Liver (tissue), 9 donors: Measurements from ENCODE around the gene CCS. TPM values are rescaled to one million over a fixed set of nuclear protein-coding genes. Genes with fewer than 3 reads are reported as not detected.

Experiments
- DNase-seq: peaks from one replicate; pipeline ENCODE4 v3.0.0-alpha.2; 2017; ENCODE audit warnings: low spot score
- H3K27ac ChIP-seq, 2 donors: one replicate each; pipeline ENCODE4 v1.7.0; 2013; ENCODE audit warnings: inconsistent platforms in 2 of 2, low read length in 2 of 2, control low read depth in 1 of 2, low read depth in 1 of 2, mild to moderate bottlenecking in 1 of 2
- H3K27me3 ChIP-seq, 4 donors: one replicate each; pipeline versions ENCODE4 v1.6.1 to v1.7.0; 2013; ENCODE audit warnings: low read length in 3 of 4, inconsistent platforms in 1 of 4, mild to moderate bottlenecking in 1 of 4, moderate library complexity in 1 of 4; ENCODE audit not compliant: control insufficient read depth in 4 of 4, insufficient read depth in 4 of 4
- H3K36me3 ChIP-seq, 4 donors: one replicate each; pipeline versions ENCODE4 v1.6.1 to v1.7.0; 2013; ENCODE audit warnings: low read length in 3 of 4, mild to moderate bottlenecking in 3 of 4, low read depth in 1 of 4, moderate library complexity in 1 of 4; ENCODE audit not compliant: control insufficient read depth in 4 of 4, insufficient read depth in 3 of 4
- H3K4me1 ChIP-seq, 4 donors: one replicate each; pipeline versions ENCODE4 v1.6.1 to v1.7.0; 2013; ENCODE audit warnings: low read length in 3 of 4, mild to moderate bottlenecking in 3 of 4, moderate library complexity in 1 of 4; ENCODE audit not compliant: control insufficient read depth in 4 of 4, insufficient read depth in 4 of 4
- H3K4me3 ChIP-seq, 3 donors: one replicate each; pipeline versions ENCODE4 v1.6.1 to v1.7.0; 2013; ENCODE audit warnings: low read length in 3 of 3, control low read depth in 1 of 3, low read depth in 1 of 3, mild to moderate bottlenecking in 1 of 3
- H3K9ac ChIP-seq, 2 donors: one replicate each; pipeline ENCODE4 v1.7.0; 2013; ENCODE audit warnings: low read length in 2 of 2, mild to moderate bottlenecking in 2 of 2, moderate library complexity in 2 of 2, control low read depth in 1 of 2, low read depth in 1 of 2
- H3K9me3 ChIP-seq, 4 donors: one replicate each; pipeline versions ENCODE4 v1.6.1 to v1.7.0; 2013; ENCODE audit warnings: low read length in 3 of 4; ENCODE audit not compliant: control insufficient read depth in 4 of 4
- ATF3 ChIP-seq: IDR thresholded peaks from 2 replicates; pipeline ENCODE4 v1.6.1; 2016; ENCODE audit warnings: antibody characterized with exemption
- FOXA2 ChIP-seq: IDR thresholded peaks from 2 replicates; pipeline ENCODE4 v1.6.1; 2016; ENCODE audit warnings: antibody characterized with exemption
- GABPA ChIP-seq, 2 donors: IDR thresholded peaks in 1 of 2; conservative IDR thresholded peaks in 1 of 2; 2 replicates each; pipeline ENCODE4 v1.6.1; 2016; ENCODE audit warnings: antibody characterized with exemption in 2 of 2, mild to moderate bottlenecking in 1 of 2, moderate library complexity in 1 of 2
- HNF4A ChIP-seq, 2 donors: conservative IDR thresholded peaks; 2 replicates each; pipeline ENCODE4 v1.6.1; 2016; ENCODE audit warnings: antibody characterized with exemption in 2 of 2, mild to moderate bottlenecking in 2 of 2
- NR2F2 ChIP-seq: IDR thresholded peaks from 2 replicates; pipeline ENCODE4 v1.6.1; 2016; ENCODE audit warnings: antibody characterized with exemption
- SP1 ChIP-seq: IDR thresholded peaks from 2 replicates; pipeline ENCODE4 v1.6.1; 2018; ENCODE audit warnings: antibody characterized with exemption, mild to moderate bottlenecking
- TAF1 ChIP-seq: conservative IDR thresholded peaks from 2 replicates; pipeline ENCODE4 v1.6.1; 2016; ENCODE audit warnings: antibody characterized with exemption, mild to moderate bottlenecking
- WGBS: extraction: QIAGEN DNeasy Blood & Tissue Kit; methylation state at CpG from one replicate; pipeline ENCODE4 v1.1.7; 2013; 5-methylcytosine and 5-hydroxymethylcytosine counted together
- polyA plus RNA-seq, 2 donors: library from polyadenylated mRNA; stranded (reverse) in 1 of 2; unstranded in 1 of 2; fragments of 200-250 nt in 1 of 2; fragments of >200 nt in 1 of 2; fragmentation: Nextera tagmentation in 1 of 2; extraction: Ambion mirVana in 1 of 2; gene quantifications; one replicate each; pipeline versions ENCODE4 v1.2.1 to v1.2.3, GENCODE V29; 2013 to 2015
- total RNA-seq, 2 donors: library from RNA; depleted of rRNA; stranded (reverse); fragments of >200 nt; gene quantifications; one replicate each; pipeline ENCODE4 v1.2.3, GENCODE V29; 2014
- TF ChIP-seq, protein P1 (sequence below): IDR thresholded peaks from 2 replicates; pipeline ENCODE4 v1.6.1; 2016; ENCODE audit warnings: antibody characterized with exemption
- TF ChIP-seq, protein P2 (sequence below): fragments of 150-350 bp; IDR thresholded peaks from 2 replicates; pipeline ENCODE4 v1.5.1; 2017; ENCODE audit warnings: improper control_type of control experiment, low read depth, low read length; ENCODE audit not compliant: missing input control
- TF ChIP-seq, protein P3 (sequence below): IDR thresholded peaks from 2 replicates; pipeline ENCODE4 v1.6.1; 2016; ENCODE audit warnings: antibody characterized with exemption
- donor health status: healthy.
- donor health status: healthy.
- donor health status: healthy.
- donor health status: healthy.
- donor health status: healthy.

Gene CCS
- total and polyA plus RNA-seq, 4 donors = 30.2 to 80.2 (median 46.8) TPM

DNA sequence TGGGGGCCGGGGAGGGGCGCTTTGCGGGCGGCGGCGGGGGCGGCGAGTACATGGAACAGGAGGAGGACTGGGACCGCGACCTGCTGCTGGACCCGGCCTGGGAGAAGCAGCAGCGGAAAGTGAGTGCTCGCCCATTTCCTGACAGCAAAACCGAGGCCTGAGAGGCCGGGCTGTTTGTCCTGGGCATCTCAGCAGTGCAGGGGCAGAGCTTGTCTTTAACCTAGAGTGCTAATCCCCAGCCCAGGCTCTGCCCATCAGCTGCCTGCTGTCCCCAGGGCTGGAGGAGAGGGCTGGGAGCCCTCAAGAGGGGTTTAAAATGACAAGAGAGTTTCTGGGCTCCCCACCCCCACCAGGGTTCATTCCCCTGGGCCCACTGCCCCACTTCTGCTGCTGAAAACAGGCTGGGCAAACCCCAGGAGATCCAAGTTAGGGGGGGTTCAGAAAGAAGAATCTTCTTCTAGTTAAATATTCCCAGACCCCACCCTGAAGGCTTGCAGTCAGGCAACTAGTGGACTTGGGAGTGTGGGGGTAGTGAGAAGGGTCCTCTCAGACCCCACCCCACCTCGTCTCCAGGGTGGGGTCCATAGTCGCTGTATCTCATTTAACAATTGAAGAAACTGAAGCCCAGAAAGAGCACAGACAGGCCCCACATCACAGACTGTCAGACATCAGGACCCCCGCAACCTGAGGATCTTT is 45.9 kb upstream of the CCS start:
- Histone ChIP-seq H3K27ac (no peak overlapping the region), H3K9me3 (no peaks in the 10 kb centered on the region), H3K9ac (no peak overlapping the region), H3K4me3 (no peak overlapping the region), H3K27me3 (no peaks in the 10 kb centered on the region), H3K4me1 (peaks cover 5 to 12% (median 8%) of the 10 kb centered on the region in 4 donors), H3K36me3 (peaks cover 0 to 9% (median 4%) of the 10 kb centered on the region in 4 donors)
- no peak for TF ChIP-seq TAF1
- DNase-seq = no peak
- 40% methylated on average over 18 of the region's 18 CpGs for WGBS

DNA sequence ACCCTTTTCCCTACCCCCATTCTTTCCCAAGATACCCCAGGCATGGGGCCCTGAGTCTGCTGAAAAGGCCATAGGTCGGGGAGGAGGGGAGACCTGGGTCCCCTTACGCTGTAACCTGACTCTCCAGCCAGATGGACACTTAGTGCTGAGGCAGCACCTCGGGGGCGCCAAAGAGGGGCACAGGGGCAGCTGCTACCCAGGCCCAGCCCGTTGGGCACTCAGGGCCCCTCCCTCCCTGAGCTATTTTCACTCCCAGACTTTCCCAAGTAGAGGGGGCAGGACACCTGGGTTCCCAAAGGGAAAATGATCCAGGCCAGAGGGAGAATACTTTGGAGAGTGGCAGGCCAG is 45.3 kb upstream of the CCS start:
- Histone ChIP-seq H3K36me3 (peaks cover 0 to 4% (median 4%) of the 10 kb centered on the region in 4 donors), H3K9ac (no peak overlapping the region), H3K27me3 (no peaks in the 10 kb centered on the region), H3K27ac (no peak overlapping the region), H3K4me3 (no peak overlapping the region), H3K9me3 (no peaks in the 10 kb centered on the region), H3K4me1 (peaks cover 5 to 12% (median 8%) of the 10 kb centered on the region in 4 donors)
- DNase-seq = no peak
- TF ChIP-seq, protein P1, sequence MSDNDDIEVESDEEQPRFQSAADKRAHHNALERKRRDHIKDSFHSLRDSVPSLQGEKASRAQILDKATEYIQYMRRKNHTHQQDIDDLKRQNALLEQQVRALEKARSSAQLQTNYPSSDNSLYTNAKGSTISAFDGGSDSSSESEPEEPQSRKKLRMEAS = no peak
- TF ChIP-seq, protein P2, sequence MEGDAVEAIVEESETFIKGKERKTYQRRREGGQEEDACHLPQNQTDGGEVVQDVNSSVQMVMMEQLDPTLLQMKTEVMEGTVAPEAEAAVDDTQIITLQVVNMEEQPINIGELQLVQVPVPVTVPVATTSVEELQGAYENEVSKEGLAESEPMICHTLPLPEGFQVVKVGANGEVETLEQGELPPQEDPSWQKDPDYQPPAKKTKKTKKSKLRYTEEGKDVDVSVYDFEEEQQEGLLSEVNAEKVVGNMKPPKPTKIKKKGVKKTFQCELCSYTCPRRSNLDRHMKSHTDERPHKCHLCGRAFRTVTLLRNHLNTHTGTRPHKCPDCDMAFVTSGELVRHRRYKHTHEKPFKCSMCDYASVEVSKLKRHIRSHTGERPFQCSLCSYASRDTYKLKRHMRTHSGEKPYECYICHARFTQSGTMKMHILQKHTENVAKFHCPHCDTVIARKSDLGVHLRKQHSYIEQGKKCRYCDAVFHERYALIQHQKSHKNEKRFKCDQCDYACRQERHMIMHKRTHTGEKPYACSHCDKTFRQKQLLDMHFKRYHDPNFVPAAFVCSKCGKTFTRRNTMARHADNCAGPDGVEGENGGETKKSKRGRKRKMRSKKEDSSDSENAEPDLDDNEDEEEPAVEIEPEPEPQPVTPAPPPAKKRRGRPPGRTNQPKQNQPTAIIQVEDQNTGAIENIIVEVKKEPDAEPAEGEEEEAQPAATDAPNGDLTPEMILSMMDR = no peak
- TF ChIP-seq FOXA2 (no peak), ATF3 (no peak)
- 46% methylated on average over 5 of the region's 5 CpGs for WGBS

- peaks cover 0 to under 1% (median under 1%) of the 10 kb centered on the region in 4 donors for H3K36me3 ChIP-seq
- H3K9ac ChIP-seq = no peak overlapping the region
- TF ChIP-seq NR2F2 = no peak
- no peak for TF ChIP-seq SP1
- TF ChIP-seq, protein P3, sequence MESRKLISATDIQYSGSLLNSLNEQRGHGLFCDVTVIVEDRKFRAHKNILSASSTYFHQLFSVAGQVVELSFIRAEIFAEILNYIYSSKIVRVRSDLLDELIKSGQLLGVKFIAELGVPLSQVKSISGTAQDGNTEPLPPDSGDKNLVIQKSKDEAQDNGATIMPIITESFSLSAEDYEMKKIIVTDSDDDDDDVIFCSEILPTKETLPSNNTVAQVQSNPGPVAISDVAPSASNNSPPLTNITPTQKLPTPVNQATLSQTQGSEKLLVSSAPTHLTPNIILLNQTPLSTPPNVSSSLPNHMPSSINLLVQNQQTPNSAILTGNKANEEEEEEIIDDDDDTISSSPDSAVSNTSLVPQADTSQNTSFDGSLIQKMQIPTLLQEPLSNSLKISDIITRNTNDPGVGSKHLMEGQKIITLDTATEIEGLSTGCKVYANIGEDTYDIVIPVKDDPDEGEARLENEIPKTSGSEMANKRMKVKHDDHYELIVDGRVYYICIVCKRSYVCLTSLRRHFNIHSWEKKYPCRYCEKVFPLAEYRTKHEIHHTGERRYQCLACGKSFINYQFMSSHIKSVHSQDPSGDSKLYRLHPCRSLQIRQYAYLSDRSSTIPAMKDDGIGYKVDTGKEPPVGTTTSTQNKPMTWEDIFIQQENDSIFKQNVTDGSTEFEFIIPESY = no peak
- TF ChIP-seq HNF4A (conservative IDR thresholded peaks at IDR 0.05) = no peak
- TF ChIP-seq GABPA (IDR thresholded peaks at IDR 0.05 in 1 of 2, conservative IDR thresholded peaks at IDR 0.05 in 1 of 2) = no peak
- WGBS = 47% methylated on average over 11 of the region's 11 CpGs
- peaks cover 5 to 12% (median 8%) of the 10 kb centered on the region in 4 donors for H3K4me1 ChIP-seq
- no peak overlapping the region for H3K27ac ChIP-seq
- no peaks in the 10 kb centered on the region for H3K27me3 ChIP-seq
- no peak for DNase-seq
- no peaks in the 10 kb centered on the region for H3K9me3 ChIP-seq
- no peak overlapping the region for H3K4me3 ChIP-seq
Measured at GRCh38 chr11:66548041-66548440, 44.9 kb upstream of the CCS start.
